TTC549 (cell line): ENCODE data around the gene RAE1.

Experiments used
- FAIRE-seq: peaks from 2 replicates; lab custom pipeline; 2012; peaks lifted over from hg19 to GRCh38; lab: Jason Lieb, UNC

Gene RAE1

DNA sequence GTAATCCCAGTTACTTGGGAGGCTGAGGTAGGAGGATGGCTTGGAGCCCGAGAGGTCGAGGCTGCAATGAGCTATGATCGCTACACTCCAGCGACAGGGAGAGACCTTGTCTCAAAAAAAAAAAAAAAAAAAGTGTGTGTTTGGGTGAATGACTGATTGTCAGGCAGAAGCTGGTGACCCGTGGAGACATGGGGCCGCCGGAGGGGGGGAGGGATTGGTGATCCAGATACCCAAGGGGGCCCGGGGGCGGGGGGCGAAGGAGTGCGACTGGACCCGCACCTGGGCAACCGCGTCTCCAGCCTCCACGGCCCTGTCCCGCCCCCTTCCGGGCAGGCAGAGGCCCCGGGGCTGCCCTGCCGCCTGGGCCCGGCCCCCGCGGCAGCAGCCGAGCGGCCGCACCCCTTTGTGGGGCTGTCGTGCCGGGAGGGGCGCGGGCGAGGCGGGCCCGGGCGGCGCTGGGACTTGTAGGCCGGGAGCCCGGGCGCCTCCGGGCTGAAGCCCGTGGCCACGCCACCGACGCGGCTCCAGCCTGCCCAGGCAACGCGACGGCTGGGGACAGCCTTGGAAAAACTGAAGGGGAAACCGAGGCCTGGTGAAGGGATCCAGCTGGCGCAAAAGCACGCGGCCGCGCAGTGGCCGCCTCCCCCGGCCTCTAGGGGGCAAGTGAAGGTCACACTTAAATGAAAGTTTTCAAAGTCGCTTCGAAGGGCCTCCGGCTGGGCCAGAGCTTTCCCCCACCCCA lies 38.1 kb downstream of the RAE1 start:
- no peak for FAIRE-seq

DNA sequence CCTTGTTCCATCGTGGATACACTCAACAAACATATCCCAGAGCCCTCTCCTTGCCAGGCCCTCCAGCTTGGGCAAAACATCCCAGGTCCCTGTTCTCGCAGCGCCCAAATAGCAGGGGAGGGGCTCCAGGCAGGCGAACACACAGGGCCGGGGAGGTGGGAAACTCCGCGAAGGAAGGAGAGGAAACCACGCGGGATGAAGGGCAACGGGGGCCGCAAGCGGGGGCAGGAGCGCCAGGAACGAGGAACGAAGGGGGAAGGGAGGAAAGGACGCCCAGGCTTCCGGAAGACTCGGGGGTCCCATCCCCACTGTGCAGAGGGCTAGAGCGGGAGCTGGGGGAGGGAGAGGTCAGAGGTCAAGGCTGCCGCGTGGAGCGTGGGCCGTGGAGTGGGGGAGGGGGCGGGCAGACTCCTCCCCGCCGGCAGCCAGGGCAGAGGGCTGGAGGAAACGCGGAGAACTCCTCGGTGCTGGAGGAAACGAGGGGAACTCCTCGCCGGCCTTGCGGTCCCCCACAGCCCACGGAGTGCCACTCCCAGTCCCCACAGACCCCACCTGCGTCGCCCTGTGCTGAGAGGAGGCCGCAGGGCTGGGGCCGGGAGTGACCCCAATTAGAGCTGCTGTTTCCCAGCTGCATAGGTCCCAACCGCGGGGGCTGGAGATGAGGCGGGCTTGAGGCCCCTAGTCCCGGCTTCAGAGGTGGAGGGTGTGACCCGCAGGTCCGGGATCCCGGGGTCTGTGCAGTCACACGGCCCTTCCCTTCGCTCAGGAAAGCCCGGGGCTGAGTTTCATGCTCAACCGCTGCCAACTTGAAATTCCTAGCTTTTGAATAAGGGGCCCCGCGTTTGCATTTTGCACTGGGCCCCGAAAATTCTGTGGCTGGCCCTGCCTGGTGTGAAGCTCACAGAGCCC lies 38.9 kb downstream of the RAE1 start:
- no peak for FAIRE-seq

DNA sequence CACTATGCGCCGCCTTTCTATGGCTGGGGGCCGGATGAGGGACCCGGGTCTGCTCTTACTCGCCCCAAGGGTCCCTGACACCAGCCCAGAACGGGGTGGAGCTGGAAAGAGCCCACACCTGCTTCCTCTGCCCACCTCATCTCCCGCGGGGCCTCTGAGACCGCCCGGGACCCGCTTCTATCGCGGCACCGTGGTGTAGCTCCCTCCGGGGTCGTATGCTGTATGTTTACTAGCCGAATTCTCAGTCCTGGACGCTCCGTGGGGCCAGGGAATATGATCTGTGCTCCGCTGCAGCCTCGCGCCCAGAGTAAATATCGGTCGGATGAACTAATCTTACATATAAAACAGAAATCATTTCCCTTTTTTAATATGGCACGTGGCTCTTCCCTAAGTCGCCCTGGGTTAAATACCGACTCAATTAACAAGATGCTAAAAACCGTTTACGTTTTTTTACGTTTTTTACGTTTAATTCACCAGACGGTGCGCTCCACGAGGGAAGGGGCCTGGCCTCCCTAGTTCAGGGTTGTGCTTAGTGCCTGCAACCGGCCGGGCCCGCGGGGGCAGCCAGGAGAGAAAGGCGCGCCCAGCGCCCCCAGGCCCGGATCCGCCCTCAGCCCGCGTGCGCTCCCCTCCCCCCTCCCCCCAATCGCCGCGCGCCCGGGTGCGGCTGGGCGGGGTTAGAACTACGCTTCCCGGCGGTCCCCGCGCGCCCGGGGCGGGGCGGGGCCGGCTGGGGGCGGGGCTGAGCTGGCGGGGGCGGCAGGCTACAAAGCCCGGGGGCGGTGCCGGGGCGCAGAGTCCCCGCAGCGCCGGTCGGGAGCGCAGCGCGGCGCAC lies 39.8 kb downstream of the RAE1 start, which contains the start of gene RBM38:
TSS of gene RBM38 (plus strand) at position 793 of the 835 bp plus-strand sequence. CDS start 186 bp downstream, outside the sequence.
- no peak for FAIRE-seq

DNA sequence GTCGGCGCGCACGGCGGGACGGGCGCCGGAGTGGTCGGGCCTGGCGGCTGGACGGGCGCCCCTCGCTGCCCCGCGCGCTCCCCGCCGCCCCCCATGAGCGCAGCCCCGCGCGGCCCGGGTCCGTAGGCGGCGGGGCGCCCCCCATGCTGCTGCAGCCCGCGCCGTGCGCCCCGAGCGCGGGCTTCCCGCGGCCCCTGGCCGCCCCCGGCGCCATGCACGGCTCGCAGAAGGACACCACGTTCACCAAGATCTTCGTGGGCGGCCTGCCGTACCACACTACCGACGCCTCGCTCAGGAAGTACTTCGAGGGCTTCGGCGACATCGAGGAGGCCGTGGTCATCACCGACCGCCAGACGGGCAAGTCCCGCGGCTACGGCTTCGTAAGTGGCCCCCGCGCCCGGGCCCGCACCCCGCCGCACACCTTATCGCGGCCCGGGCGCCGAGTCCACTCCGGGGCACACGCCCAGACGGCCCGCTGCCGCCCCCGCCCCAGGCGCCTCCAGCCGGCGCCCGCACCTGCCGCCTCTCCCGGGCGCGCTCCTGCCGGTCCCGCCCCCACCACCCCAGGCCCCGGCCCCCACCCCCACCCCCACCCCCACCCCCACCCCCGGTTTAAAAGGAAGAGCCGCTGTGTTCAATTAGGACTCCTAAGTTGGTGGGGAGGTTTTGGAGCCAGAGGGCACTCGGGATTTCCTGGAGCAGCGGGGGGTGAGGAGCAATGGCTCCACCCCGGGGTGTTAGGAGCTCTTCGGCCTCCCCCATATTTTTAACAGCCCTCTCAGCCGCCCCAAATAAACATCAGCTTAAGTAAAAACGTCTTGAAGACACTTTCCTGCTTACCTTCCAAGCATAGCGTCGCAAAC lies 40.6 kb downstream of the RAE1 start:
- FAIRE-seq, result no peak

DNA sequence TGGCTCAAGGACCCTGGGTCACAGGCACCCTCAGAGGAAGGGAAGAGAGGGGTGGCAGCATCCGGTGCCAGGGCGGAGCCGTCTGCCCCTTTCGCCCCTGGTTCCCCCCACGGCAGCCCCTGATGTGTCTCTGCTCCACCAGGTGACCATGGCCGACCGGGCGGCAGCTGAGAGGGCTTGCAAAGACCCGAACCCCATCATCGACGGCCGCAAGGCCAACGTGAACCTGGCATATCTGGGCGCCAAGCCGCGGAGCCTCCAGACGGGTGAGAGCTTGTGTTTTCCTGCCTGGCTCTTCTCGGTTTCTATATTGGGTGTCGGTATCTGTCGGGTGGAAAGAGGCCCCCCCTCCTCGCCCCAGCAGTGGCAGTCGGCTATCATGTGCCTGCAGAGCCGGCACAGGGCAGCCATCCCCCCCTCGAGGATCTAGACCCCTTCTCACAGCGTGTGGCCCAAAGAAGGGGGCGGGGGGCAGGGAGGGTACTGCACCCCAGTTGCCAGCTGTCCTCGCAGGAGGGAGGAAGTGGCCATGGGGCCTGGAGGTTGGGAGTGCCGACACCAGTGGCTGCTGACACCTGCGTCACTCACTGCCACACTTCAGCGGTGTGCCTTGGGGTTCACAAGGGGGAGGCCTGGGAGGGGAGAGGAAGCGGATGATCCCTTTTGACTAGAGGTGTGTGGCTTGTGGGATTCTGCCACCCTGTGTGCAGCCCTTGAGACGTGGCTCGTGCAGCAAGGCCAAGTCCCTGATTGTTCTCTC lies 41.6 kb downstream of the RAE1 start:
- no peak for FAIRE-seq

DNA sequence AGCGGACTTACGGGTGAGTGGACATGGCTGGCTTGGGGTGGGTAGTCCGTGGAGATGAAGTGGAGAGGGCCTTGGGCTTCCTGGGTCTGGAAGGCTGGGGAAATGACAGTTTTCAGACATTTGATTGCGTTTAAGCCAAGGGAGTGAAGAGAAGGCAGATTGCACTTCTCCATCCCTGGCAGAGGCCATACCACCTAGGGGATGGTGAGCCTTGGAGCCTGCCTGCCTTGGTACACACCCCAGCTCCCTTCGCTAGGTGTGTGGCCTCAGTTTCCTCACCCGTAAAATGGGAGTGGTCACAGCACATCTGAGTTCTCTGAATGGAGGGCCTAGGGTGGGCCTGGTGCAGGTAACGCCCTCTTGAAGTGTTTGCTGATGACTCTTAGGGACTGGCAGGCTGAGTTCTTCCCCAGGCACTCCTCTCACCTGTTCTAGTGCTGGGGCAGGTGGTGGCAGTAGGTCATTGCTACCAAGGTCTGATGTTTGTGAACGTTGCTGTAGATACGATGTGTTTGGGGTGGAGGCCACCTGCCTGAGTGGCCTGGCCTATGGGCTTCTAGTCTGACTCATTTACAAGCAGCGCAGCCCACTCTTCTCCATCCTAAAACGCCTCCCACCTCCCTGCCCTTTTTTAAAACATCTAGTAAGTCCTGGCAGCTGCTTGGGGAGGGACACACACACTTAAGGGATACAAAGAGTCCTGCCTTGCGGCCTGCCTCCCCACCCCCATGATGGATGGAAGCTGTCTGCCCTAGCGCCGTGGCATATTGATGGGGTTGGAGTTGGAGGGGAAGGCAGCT lies 42.5 kb downstream of the RAE1 start:
- FAIRE-seq, result no peak

DNA sequence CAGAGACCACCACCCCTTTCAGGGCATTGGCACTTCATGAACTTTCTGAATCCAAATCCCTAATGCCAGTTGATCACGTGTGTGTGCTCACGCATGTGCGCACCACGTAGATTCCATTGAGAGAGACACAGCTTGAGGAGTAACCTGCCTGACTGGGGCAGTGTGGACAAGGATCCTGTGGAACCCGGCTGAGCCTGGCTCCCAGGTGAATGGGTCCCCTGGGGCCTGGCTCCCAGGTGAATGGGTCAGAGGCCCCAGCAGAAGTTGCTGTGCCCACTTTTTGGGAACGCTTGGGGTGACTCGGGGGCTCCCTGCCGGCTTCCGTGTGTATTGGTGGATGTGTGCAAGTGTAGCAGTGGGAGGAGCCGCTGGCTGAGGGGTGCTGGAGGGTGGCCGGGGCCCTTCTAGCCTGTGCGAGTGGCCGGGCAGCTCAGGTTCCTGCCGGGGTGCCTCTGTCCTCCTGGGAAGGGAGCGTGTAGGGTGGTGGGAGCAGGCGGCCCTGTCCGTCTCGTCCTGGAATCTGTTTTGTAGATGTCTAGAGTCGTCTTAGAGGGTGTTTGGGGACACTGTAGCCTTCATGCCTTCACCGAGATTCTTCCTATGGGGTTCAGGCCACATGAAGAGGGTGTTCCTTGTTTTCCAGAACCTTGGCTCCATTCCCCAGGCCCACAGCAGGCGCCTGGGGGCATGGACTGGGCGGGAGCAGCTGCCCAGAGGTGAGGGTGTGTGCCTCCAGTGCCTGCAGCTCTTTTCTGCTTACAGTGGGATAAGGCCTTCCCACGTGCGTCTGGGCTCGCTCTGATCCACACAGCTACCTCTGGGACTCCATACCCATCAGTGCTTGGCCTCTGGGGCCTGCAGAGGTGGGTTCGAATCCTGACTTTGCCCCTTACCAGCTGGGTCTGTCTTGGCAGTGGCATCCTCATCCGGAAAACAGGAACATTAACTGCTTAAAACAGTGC lies 43.3 kb downstream of the RAE1 start:
- no peak for FAIRE-seq

DNA sequence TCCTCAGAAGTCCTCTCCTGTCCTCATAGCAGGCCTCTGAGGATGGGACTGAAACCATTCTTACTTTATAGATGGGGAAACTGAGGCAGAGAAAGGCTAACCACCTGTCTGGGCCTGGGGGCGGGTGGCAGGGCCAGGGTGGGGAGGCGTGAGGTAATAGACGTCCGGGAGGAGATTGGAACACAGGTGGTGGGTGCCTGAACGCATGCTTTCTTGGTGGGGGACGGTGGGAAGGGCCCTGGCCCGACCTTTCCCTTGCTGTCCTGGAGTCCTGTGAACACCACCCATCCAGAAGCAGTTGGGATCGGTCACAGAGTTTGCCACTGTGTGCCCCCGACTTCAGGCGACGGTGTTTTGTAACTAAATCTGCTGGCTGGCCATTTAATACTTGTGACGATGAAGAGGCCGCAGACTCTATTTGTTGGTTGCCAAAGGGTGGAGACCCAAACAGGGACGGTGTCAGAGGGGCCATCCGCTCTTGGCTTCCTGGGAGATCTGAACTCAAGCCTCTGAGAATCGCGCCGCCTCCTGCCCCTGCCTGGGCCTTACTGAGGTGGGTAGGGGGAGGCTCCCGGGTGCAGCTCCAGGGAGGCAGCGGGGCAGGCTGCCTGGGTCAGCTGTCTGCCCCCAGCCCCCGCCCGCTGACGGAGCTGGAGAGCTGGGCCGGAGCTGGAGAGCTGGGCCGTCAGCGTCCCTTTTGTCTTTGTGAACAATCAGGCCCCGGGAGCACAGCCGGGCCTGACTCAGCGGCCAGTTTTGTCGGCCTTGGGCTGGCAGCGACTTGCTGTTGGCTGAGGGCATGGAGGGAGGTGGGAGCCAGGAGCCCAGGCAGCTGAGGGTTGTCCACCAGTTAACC lies 44.3 kb downstream of the RAE1 start:
- no peak for FAIRE-seq

DNA sequence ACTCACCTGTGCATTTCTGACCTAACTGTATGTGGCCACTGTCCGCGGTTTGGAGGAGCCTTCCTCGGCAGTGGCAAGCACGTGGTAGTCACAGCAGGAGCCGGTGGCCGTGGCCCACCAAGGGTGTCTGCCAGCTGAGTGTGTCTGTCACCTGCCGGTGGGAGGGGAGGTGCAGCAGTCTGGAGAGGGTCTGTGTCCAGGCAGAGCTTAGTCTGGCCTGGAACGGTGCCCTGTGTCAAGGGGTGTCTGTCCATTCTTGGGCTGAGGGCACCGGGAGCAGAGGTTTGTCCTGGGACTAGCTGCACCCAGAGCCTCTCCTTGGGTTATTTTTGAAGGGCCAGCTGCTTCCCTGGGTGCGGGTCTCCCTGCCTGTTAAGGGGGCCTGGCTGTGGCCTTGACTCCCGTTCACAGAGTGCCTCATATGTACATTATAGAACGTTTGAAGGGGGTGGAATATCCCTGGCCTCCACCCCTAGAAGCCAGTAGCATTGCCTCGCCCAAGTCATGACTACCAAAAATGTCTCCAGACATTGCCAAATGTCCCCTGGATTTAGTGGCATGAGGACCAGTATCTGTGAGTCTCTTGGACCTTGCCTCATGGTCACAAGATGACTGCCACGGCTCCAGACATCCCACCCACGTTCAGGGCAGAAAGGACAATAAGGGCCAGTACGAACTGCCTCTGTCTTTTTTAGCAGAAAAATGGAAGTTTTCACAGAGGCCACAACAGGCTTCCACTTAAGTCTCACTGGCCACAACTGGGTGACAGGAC lies 45.3 kb downstream of the RAE1 start:
- FAIRE-seq, result no peak

DNA sequence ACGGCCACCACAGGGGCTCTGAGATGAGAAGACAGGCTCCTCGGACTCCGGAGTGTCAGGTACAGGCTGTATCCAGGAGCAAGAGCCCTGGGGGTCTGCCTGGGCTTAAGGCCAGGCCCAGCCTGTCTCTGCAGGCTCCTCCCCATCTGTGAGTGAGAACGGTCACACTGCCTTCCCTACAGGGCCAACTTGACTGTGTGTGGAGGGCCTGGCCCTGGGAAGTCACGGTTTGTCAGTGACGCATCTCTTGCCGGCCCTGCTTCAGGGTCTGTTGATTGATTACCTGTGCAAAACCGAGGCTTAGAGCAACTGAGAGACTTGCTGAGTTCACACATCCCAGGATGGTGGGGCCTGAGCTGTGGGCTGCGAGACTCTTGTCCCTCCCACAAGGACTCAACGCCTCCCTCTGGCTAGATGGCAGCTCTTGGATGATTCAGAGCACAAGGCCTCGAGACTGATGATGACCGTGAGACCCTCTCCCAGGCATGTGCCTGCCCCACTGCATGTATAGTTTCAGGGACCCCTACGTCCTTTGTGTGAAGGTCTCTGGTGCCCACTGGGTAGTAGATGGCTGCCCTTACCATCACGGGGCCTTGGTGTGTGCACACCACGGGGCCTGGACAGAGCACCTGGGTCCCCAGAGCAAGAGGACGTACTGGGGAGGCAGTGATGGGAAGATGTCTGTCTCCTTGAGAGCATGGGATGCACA lies 46.1 kb downstream of the RAE1 start:
- no peak for FAIRE-seq

DNA sequence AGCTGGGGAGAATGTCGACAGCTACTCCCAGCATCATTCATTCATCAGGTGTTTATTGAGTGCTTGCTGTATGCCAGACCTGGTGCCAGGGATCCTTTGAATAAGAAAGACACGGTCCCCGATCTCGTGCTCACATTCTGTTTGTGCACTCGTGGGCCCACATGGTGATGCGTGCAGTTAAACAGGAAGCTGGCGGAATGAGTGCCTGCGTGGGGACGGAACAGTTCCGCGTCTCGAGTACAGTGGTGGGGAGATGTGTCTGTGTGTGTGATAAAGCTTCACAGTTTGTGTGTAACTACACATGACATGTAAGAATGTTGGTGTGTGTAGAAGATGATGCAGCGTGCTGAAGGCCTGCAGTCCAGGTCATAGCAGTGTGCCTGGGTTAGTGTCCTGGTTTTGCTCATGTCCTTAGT lies 46.6 kb downstream of the RAE1 start:
- no peak for FAIRE-seq

DNA sequence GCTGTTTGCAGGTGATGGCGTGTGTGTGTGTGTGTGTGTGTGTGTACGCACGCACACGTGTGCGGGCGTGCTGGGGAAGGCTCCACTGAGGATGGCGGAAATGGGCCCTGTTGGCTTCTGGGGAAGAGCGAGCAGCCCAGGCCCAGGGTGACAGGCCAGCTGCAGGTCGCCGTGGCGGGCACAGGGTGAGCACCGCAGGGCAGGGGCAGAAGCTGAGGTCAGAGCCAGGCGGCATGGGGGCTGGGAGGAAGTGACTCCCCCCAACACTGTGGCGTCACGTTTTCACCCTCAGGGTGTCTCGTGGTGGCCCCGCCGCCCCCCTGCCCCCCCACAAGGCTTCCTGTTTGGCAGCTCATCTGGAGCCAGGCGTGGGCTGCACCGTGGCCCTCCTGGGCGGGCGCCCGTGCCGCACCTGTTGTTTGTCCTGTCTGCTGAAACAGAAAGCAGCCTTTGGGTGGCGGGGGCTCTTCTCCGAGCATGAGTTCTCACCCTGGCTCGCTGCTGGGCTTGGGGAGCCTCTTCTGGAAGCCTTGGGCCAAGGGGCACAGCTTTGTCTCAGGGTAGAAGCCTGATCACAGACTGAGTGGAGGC lies 47.3 kb downstream of the RAE1 start:
- no peak for FAIRE-seq

DNA sequence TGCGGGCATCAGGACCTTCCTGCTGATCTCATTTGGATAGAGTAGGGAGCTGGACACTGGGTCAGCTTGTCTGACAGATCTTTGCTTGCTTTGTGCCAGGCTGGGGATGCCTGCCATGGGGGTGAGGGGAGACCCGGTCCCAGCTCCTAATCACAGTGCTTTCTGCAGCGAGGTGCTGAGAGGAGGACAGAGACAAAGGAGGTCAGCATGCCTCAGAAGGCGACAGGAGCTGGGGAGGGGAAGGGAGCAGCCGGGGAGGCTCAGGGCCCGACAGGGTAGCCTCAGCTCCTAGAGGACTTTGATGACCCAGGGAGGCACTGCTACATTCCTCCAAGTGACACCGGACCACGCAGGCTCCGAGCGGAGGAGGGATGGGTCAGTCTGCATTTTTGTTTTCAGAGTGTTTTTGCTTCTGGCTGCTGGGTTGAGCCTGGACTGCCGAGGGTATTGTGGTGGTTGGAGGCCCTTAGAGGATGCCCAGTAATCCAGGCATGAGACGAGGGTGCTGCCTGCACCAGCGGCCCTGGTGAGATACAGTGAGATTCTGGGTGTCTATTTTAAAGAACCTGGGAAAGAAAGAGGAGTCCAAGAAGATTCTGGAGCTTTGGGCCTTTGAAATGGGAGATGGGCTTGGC lies 48.0 kb downstream of the RAE1 start:
- FAIRE-seq, result no peak

DNA sequence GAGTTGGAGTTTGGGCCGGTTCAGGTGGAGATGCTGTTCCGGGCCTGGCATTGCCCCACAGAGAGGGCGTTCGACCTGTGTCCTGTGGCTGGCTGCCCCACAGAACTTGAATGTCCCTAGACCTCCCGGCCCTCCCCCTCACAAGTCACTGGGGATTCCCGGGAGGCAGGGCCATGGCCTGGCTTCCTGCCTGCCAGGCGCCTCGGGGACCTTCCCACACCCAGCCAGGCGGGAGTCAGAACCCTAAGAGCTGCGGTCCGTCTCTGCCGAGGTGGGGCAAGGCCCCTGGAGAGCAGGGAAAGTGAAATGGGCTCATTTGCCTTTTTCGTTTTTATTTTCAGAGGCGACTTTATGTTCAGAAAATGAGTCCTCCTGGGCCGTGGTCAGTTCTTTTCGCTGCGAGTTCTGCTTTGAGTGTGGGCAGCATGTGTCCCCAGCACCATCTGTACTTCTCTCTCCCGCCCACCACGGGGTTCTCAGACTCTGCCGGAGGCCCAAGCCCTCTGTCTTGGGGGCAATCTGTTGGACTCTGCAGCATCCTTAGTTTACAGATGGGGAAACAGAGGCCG lies 48.6 kb downstream of the RAE1 start:
- FAIRE-seq, result no peak

DNA sequence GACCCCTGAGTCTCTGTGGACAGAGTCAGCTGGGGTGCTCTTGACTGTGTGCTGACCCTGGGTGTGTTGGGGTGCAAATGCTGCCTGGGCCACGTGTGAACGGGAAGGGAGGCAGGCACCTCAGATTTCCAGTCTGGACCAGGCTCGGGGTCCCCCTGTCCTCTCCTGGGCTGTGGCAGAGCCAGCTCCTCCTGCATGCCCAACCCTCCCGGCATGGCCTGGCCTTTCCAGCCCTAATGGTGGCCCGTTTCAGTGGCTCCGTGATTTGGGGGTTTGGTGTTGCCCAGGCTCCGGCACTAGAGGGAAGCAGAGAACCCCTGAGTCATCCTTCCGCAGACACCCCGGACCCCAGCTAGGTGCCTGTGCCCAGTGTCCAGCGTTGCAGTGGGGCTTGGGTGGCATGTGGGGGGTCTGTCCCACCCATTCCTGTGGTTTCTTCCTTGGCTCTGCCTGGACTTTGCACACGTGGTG lies 49.2 kb downstream of the RAE1 start:
- no peak for FAIRE-seq
